Osteocyte (in vitro differentiated cells): ENCODE data around the gene CADPS. TPM values are rescaled to one million over a fixed set of nuclear protein-coding genes. Genes with fewer than 3 reads are reported as not detected.

Source experiments
- DNase-seq: peaks from one replicate; pipeline ENCODE4 v3.0.0; 2021; ENCODE audit warnings: mixed read lengths; ENCODE audit not compliant: unreplicated experiment; ENCODE audit errors: extremely low spot score
- H3K27ac Mint-ChIP-seq: one replicate; pipeline ENCODE4 v1.8.0; 2021; ENCODE audit warnings: mild to moderate bottlenecking, mixed read lengths; ENCODE audit not compliant: unreplicated experiment
- H3K27me3 Mint-ChIP-seq: one replicate; pipeline ENCODE4 v1.8.0; 2021; ENCODE audit warnings: mixed read lengths; ENCODE audit not compliant: unreplicated experiment
- H3K36me3 Mint-ChIP-seq: one replicate; pipeline ENCODE4 v1.8.0; 2021; ENCODE audit warnings: mixed read lengths; ENCODE audit not compliant: unreplicated experiment
- H3K4me1 Mint-ChIP-seq: one replicate; pipeline ENCODE4 v1.8.0; 2021; ENCODE audit warnings: mixed read lengths; ENCODE audit not compliant: unreplicated experiment
- H3K4me3 Mint-ChIP-seq: one replicate; pipeline ENCODE4 v1.8.0; 2021; ENCODE audit warnings: mild to moderate bottlenecking, moderate library complexity, mixed read lengths; ENCODE audit not compliant: unreplicated experiment
- H3K9me3 Mint-ChIP-seq: one replicate; pipeline ENCODE4 v1.8.0; 2021; ENCODE audit warnings: mixed read lengths; ENCODE audit not compliant: unreplicated experiment
- CTCF ChIP-seq: fragments of 200-600 bp; sonication (generic); IDR thresholded peaks from 2 replicates; pipeline ENCODE4 v1.5.0; 2021; ENCODE audit warnings: antibody characterized with exemption, mild to moderate bottlenecking, moderate library complexity
- total RNA-seq: library from RNA; stranded (reverse); gene quantifications from 2 replicates; pipeline ENCODE4 v1.2.1, GENCODE V29; 2021

CADPS gene
- total RNA-seq, 1 donor from 2014 or later: not detected

GRCh38 chr3:62653796-62654195 lies 221.4 kb downstream of the CADPS start:
- DNase-seq: no peak
- H3K9me3 Mint-ChIP-seq: no peaks in the 10 kb centered on the region

GRCh38 chr3:62647711-62648110 lies 227.5 kb downstream of the CADPS start:
- Mint-ChIP-seq H3K4me3 (no peak overlapping the region), H3K27me3 (peaks cover 24% of the 10 kb centered on the region), H3K4me1 (no peaks in the 10 kb centered on the region), H3K27ac (no peak overlapping the region), H3K36me3 (no peaks in the 10 kb centered on the region), H3K9me3 (no peaks in the 10 kb centered on the region)
- TF ChIP-seq CTCF: no peak
- DNase-seq: no peak

More at GRCh38 chr3:62653796-62654195, 221.4 kb downstream of the CADPS start:
- Mint-ChIP-seq H3K4me1 (no peaks in the 10 kb centered on the region), H3K27me3 (peaks cover 23% of the 10 kb centered on the region), H3K27ac (no peak overlapping the region), H3K36me3 (no peaks in the 10 kb centered on the region), H3K4me3 (no peak overlapping the region)
- TF ChIP-seq CTCF: no peak

GRCh38 chr3:62644493-62644892 lies 230.7 kb downstream of the CADPS start:
- Mint-ChIP-seq H3K27me3 (peaks cover 17% of the 10 kb centered on the region), H3K9me3 (no peaks in the 10 kb centered on the region), H3K4me1 (no peaks in the 10 kb centered on the region), H3K4me3 (no peak overlapping the region), H3K36me3 (no peaks in the 10 kb centered on the region), H3K27ac (no peak overlapping the region)
- no peak for TF ChIP-seq CTCF
- no peak for DNase-seq

GRCh38 chr3:62638316-62638715 lies 236.9 kb downstream of the CADPS start:
- Mint-ChIP-seq H3K4me3 (no peak overlapping the region), H3K4me1 (no peaks in the 10 kb centered on the region), H3K27ac (no peak overlapping the region), H3K36me3 (no peaks in the 10 kb centered on the region), H3K27me3 (peaks cover 31% of the 10 kb centered on the region), H3K9me3 (no peaks in the 10 kb centered on the region)
- DNase-seq: no peak
- TF ChIP-seq CTCF: no peak

- Mint-ChIP-seq H3K4me1 (no peaks in the 10 kb centered on the region), H3K27me3 (peaks cover 39% of the 10 kb centered on the region), H3K9me3 (no peaks in the 10 kb centered on the region), H3K27ac (no peak overlapping the region), H3K36me3 (no peaks in the 10 kb centered on the region), H3K4me3 (no peak overlapping the region)
- TF ChIP-seq CTCF: no peak
- DNase-seq: no peak
Measured at GRCh38 chr3:62636235-62636826, 238.9 kb downstream of the CADPS start.
